Lower lobe of right lung (tissue), 2 donors: ENCODE measurements around the gene LKAAEAR1. TPM values are rescaled to one million over a fixed set of nuclear protein-coding genes. Genes with fewer than 3 reads are reported as not detected.

Source experiments
- ATAC-seq, 2 donors: fragments of 200-7000 bp; cut with Tn5 transposase; one replicate each; pipeline ENCODE4 v1.9.1; 2020 to 2022; ENCODE audit warnings: mild to moderate bottlenecking in 2 of 2, moderate library complexity in 2 of 2
- DNase-seq: peaks from one replicate; pipeline ENCODE4 v3.0.0-alpha.2; 2020
- H3K27ac ChIP-seq: fragments of 200-600 bp; one replicate; pipeline ENCODE4 v1.8.0; 2022
- H3K27me3 ChIP-seq: fragments of 200-600 bp; one replicate; pipeline ENCODE4 v1.8.0; 2022; ENCODE audit warnings: low read depth
- H3K36me3 ChIP-seq: fragments of 200-600 bp; one replicate; pipeline ENCODE4 v1.8.0; 2022; ENCODE audit warnings: mild to moderate bottlenecking
- H3K4me1 ChIP-seq: fragments of 200-600 bp; one replicate; pipeline ENCODE4 v1.8.0; 2022
- H3K4me3 ChIP-seq: fragments of 200-600 bp; one replicate; pipeline ENCODE4 v1.8.0; 2022; ENCODE audit warnings: mild to moderate bottlenecking
- H3K9me3 ChIP-seq: fragments of 200-600 bp; one replicate; pipeline ENCODE4 v1.8.0; 2022
- CTCF ChIP-seq: fragments of 200-600 bp; IDR thresholded peaks from one replicate; pipeline ENCODE4 v1.8.0; 2022; ENCODE audit warnings: antibody characterized with exemption, mild to moderate bottlenecking
- intact Hi-C: fragments of 100-400 bp; cut with DNase I; formaldehyde crosslinking; loops from one replicate; pipeline ENCODE4 v1.11.0; 2022
- total RNA-seq: library from RNA; stranded (reverse); fragmentation: NEBNext Ultra II Directional; extraction: Animal tissue kit (Norgen Biotek cat#: 25700); gene quantifications from one replicate; pipeline ENCODE4 v1.2.1, GENCODE V29; 2021
- donor health status: DM: no; HTN: yes; CAD: no; lungs with severe emphysema.

Gene LKAAEAR1
- total RNA-seq, 1 donor from 2014 or later, result 0.97 TPM

- TF ChIP-seq CTCF, result no peak
- H3K27me3 ChIP-seq, result peaks cover 71% of the 10 kb centered on the region
Measured at GRCh38 chr20:64051033-64051452, 33.2 kb downstream of the LKAAEAR1 start.

GRCh38 chr20:64050261-64051032, 33.8 kb downstream of the LKAAEAR1 start:
- no peak for DNase-seq
- no peak for TF ChIP-seq CTCF
- H3K36me3 ChIP-seq, result no peaks in the 10 kb centered on the region
- peaks cover 73% of the 10 kb centered on the region for H3K27me3 ChIP-seq
- peak overlapping the region; percentile 48 for H3K4me3 ChIP-seq
- peak; percentile 1 to 2 for ATAC-seq
- H3K4me1 ChIP-seq, result peaks cover 25% of the 10 kb centered on the region
- intact Hi-C loops, result no loop called here
- H3K27ac ChIP-seq, result peak overlapping the region; percentile 84
- H3K9me3 ChIP-seq, result no peaks in the 10 kb centered on the region

More at GRCh38 chr20:64051033-64051452, 33.2 kb downstream of the LKAAEAR1 start:
- intact Hi-C loops, result no loop called here
- Histone ChIP-seq H3K4me3 (peak overlapping the region; percentile 48), H3K36me3 (no peaks in the 10 kb centered on the region), H3K9me3 (no peaks in the 10 kb centered on the region), H3K4me1 (peaks cover 31% of the 10 kb centered on the region), H3K27ac (peak overlapping the region; percentile 84)
- DNase-seq (no peak), ATAC-seq (no peak)

- ATAC-seq, result no peak
- peak overlapping the region; percentile 84 for H3K27ac ChIP-seq
- DNase-seq, result no peak
- no peak for TF ChIP-seq CTCF
- H3K4me1 ChIP-seq, result peaks cover 19% of the 10 kb centered on the region
- H3K4me3 ChIP-seq, result peak overlapping the region; percentile 48
- H3K9me3 ChIP-seq, result no peaks in the 10 kb centered on the region
- intact Hi-C loops, result no loop called here
- H3K27me3 ChIP-seq, result peaks cover 79% of the 10 kb centered on the region
- no peaks in the 10 kb centered on the region for H3K36me3 ChIP-seq
Measured at GRCh38 chr20:64049878-64050260, 34.3 kb downstream of the LKAAEAR1 start.

GRCh38 chr20:64049060-64049877, 34.9 kb downstream of the LKAAEAR1 start, which contains the start of gene SOX18:
TSS of gene SOX18 (minus strand) at chr20:64049639. CDS start at chr20:64049516, 123 bp downstream.
- peaks cover 76% of the 10 kb centered on the region for H3K27me3 ChIP-seq
- peak in 1 of 2 donors; percentile 14 for ATAC-seq
- TF ChIP-seq CTCF, result no peak
- intact Hi-C loops, result no loop called here
- H3K27ac ChIP-seq, result peak within 1 kb of the TSS; percentile 84
- no peaks in the 10 kb centered on the region for H3K9me3 ChIP-seq
- H3K4me1 ChIP-seq, result peaks cover 13% of the 10 kb centered on the region
- peak within 1 kb of the TSS; percentile 58 for H3K4me3 ChIP-seq
- H3K36me3 ChIP-seq, result no peaks in the 10 kb centered on the region
- DNase-seq, result no peak

- Histone ChIP-seq H3K36me3 (no peaks in the 10 kb centered on the region), H3K27ac (peak overlapping the region; percentile 71), H3K4me1 (peaks cover 12% of the 10 kb centered on the region), H3K4me3 (peak overlapping the region; percentile 58), H3K27me3 (peaks cover 69% of the 10 kb centered on the region), H3K9me3 (no peaks in the 10 kb centered on the region)
- DNase-seq (no peak), ATAC-seq (no peak)
- intact Hi-C loops, result no loop called here
- no peak for TF ChIP-seq CTCF
Measured at GRCh38 chr20:64048402-64049044, 35.7 kb downstream of the LKAAEAR1 start.
